A549 (cell line): ENCODE measurements around the gene JMJD8. TPM values are rescaled to one million over a fixed set of nuclear protein-coding genes. Genes with fewer than 3 reads are reported as not detected.
"Not testable (repeated sequence)": the region's sequence is repeated elsewhere in the genome, so short reads cannot be mapped to it uniquely, and the experiment has no call there.

Experiments
- ATAC-seq, 2 experiments: fragments of 200-7000 bp in 1 of 2; fragments of >200 bp in 1 of 2; cut with Nextera tagmentation in 1 of 2; cut with Tn5 transposase in 1 of 2; 3 replicates each; pipeline versions ENCODE4 v1.8.0 to v1.9.1; 2018 to 2020; ENCODE audit warnings: mild to moderate bottlenecking in 1 of 2, moderate library complexity in 1 of 2
- CTCF ChIA-PET: fragments of 300-600 bp; sonication (Branson Sonifier 250); formaldehyde crosslinking; extraction: SDS; loops from one replicate; lab custom pipeline; 2021; ENCODE audit warnings: antibody characterized with exemption, inconsistent platforms; lab: Yijun Ruan, JAX
- POLR2A ChIA-PET: fragments of 350-600 bp; formaldehyde crosslinking; extraction: SDS; loops from one replicate; lab custom pipeline; 2021; ENCODE audit warnings: antibody characterized with exemption, inconsistent platforms; lab: Yijun Ruan, JAX
- DNase-seq, 2 experiments: peaks; one replicate each; pipeline versions ENCODE4 v3.0.0 to v3.0.0-alpha.2; 2011 to 2016; ENCODE audit warnings: low read depth in 1 of 2, low spot score in 1 of 2
- FAIRE-seq: peaks from 2 replicates; lab custom pipeline; 2011; peaks lifted over from hg19 to GRCh38; lab: Jason Lieb, UNC
- H3K27ac ChIP-seq, 2 experiments: fragments of >200 bp; sonication (Bioruptor Twin); formaldehyde crosslinking; 3 replicates each; pipeline ENCODE4 v1.5.1; 2016 to 2017
- H3K4me1 ChIP-seq: fragments of >200 bp; sonication (Bioruptor Twin); formaldehyde crosslinking; 3 replicates; pipeline ENCODE4 v1.6.1; 2016
- H3K4me2 ChIP-seq: fragments of >200 bp; sonication (Bioruptor Twin); formaldehyde crosslinking; 3 replicates; pipeline ENCODE4 v1.6.1; 2016
- H3K4me3 ChIP-seq: fragments of >200 bp; sonication (Bioruptor Twin); formaldehyde crosslinking; 3 replicates; pipeline ENCODE4 v1.5.1; 2016
- H3K9me3 ChIP-seq: fragments of >200 bp; sonication (Bioruptor Twin); formaldehyde crosslinking; 3 replicates; pipeline ENCODE4 v1.6.1; 2016
- ATOH8 ChIP-seq: fragments of 250-450 bp; sonication (Bioruptor Pico); IDR thresholded peaks from 2 replicates; pipeline ENCODE4 v1.5.0; 2020; ENCODE audit warnings: low read depth, mild to moderate bottlenecking, moderate library complexity
- CEBPB ChIP-seq, 2 experiments: fragments of >200 bp in 1 of 2; sonication (Bioruptor Twin) in 1 of 2; formaldehyde crosslinking in 1 of 2; IDR thresholded peaks; 2 replicates each; pipeline ENCODE4 v1.6.1; 2012 to 2016
- CTCF ChIP-seq: fragments of >200 bp; sonication (Bioruptor Twin); formaldehyde crosslinking; IDR thresholded peaks from 3 replicates; pipeline ENCODE4 v1.5.1; 2016
- E2F6 ChIP-seq: IDR thresholded peaks from 2 replicates; pipeline ENCODE4 v1.6.1; 2012; ENCODE audit warnings: low read depth, borderline replicate concordance
- EP300 ChIP-seq, 2 experiments: fragments of >200 bp; sonication (Bioruptor Twin); formaldehyde crosslinking; IDR thresholded peaks; 2 replicates in 1 of 2; 3 replicates in 1 of 2; pipeline ENCODE4 v1.6.1; 2016 to 2017
- ESRRA ChIP-seq: fragments of 150-350 bp; IDR thresholded peaks from 2 replicates; pipeline ENCODE4 v1.6.1; 2014; ENCODE audit warnings: mild to moderate bottlenecking, low read length, borderline replicate concordance
- FOSL2 ChIP-seq, 2 experiments: fragments of 450-650 bp in 1 of 2; fragments of >200 bp in 1 of 2; sonication (Bioruptor Twin) in 1 of 2; formaldehyde crosslinking; IDR thresholded peaks; 2 replicates each; pipeline versions ENCODE4 v1.5.0 to v1.6.1; 2016 to 2020; ENCODE audit warnings: mild to moderate bottlenecking in 1 of 2, moderate library complexity in 1 of 2
- GATA3 ChIP-seq: IDR thresholded peaks from 2 replicates; pipeline ENCODE4 v1.6.1; 2012; ENCODE audit warnings: borderline replicate concordance
- HDAC2 ChIP-seq: fragments of 200-600 bp; sonication (generic); IDR thresholded peaks from 2 replicates; pipeline ENCODE4 v1.6.1; 2016
- HOXA7 ChIP-seq: fragments of 250-450 bp; sonication (Bioruptor Pico); IDR thresholded peaks from 2 replicates; pipeline ENCODE4 v1.5.0; 2020; ENCODE audit warnings: mild to moderate bottlenecking, moderate library complexity
- HOXB5 ChIP-seq: fragments of 250-450 bp; sonication (Bioruptor Pico); IDR thresholded peaks from 2 replicates; pipeline ENCODE4 v1.5.0; 2020; ENCODE audit warnings: mild to moderate bottlenecking, moderate library complexity
- JUN ChIP-seq, 2 experiments: fragments of >200 bp; sonication (Bioruptor Twin); formaldehyde crosslinking; IDR thresholded peaks; 2 replicates in 1 of 2; 3 replicates in 1 of 2; pipeline ENCODE4 v1.6.1; 2016 to 2017
- JUNB ChIP-seq: fragments of >200 bp; sonication (Bioruptor Twin); formaldehyde crosslinking; IDR thresholded peaks from 2 replicates; pipeline ENCODE4 v1.6.1; 2016
- MAX ChIP-seq: IDR thresholded peaks from 2 replicates; pipeline ENCODE4 v1.6.1; 2012
- MAZ ChIP-seq: fragments of 150-350 bp; IDR thresholded peaks from 2 replicates; pipeline ENCODE4 v1.6.1; 2014; ENCODE audit warnings: antibody characterized with exemption, low read depth, low read length, borderline replicate concordance
- POLR2A ChIP-seq: IDR thresholded peaks from 2 replicates; pipeline ENCODE4 v1.6.1; 2012; ENCODE audit warnings: mild to moderate bottlenecking, low read length
- POLR2AphosphoS2 ChIP-seq: conservative IDR thresholded peaks from 2 replicates; pipeline ENCODE4 v1.6.1; 2012; ENCODE audit warnings: low read length, improper control_type of control experiment, inconsistent platforms
- RAD21 ChIP-seq, 2 experiments: fragments of >200 bp in 1 of 2; sonication (Bioruptor Twin) in 1 of 2; formaldehyde crosslinking in 1 of 2; IDR thresholded peaks in 1 of 2; conservative IDR thresholded peaks in 1 of 2; 2 replicates in 1 of 2; 3 replicates in 1 of 2; pipeline ENCODE4 v1.6.1; 2012 to 2018; ENCODE audit warnings: inconsistent platforms in 1 of 2
- RFX5 ChIP-seq: fragments of 450-650 bp; IDR thresholded peaks from 2 replicates; pipeline ENCODE4 v1.7.1; 2014; ENCODE audit warnings: antibody characterized with exemption, mild to moderate bottlenecking, moderate library complexity
- SMC3 ChIP-seq: fragments of >200 bp; sonication (Bioruptor Twin); formaldehyde crosslinking; IDR thresholded peaks from 3 replicates; pipeline ENCODE4 v1.6.1; 2018; ENCODE audit warnings: inconsistent platforms
- ZFP36 ChIP-seq: fragments of 450-650 bp; IDR thresholded peaks from 2 replicates; pipeline ENCODE4 v1.6.1; 2014; ENCODE audit warnings: borderline replicate concordance; ENCODE audit not compliant: partially characterized antibody
- WGBS: methylation state at CpG from one replicate; pipeline ENCODE4 v1.1.6; 2017; ENCODE audit errors: missing lambda C conversion rate; 5-methylcytosine and 5-hydroxymethylcytosine counted together
- polyA plus RNA-seq, 4 experiments: library from polyadenylated mRNA; depleted of rRNA in 3 of 4; stranded (reverse); fragments of >200 nt; fragmentation: RNase III in 1 of 4; extraction: RNeasy Plus Mini Kit Qiagen cat#74134 plus additional on column Dnase treatment in 1 of 4; gene quantifications; 2 replicates in 3 of 4; 3 replicates in 1 of 4; pipeline ENCODE4 v1.2.3, GENCODE V29; 2011 to 2017

Gene JMJD8
- polyA plus RNA-seq, 2 of the 4 experiments (the other 2 are of a cell fraction) = 37.5 to 72.6 TPM

- Histone ChIP-seq H3K4me2 (peak overlapping the region; percentile 70), H3K4me3 (peak overlapping the region; percentile 16; the same call in 1 of the 3 replicates), H3K4me1 (peaks cover 66% of the 10 kb centered on the region), H3K27ac (peak overlapping the region; percentile 86 to 99)
- WGBS = 9% methylated on average over 12 of the region's 13 CpGs
- ATAC-seq (peak; percentile 37 to 67), DNase-seq (peak; percentile 95 to 99), FAIRE-seq (peak; percentile 99)
- POLR2A ChIA-PET = interaction anchor here (1.0 to 2.1 kb wide), 4 partner anchors 8 to 15 kb away, joined by 3 to 33 read pairs (median 4); partner anchors contain the start of genes ANTKMT and CCDC78
- TF ChIP-seq JUNB (peak; percentile 83), ATOH8 (CRISPR knock-in tag) (peak; percentile 57; the same call in 1 of the 2 replicates), CTCF (peak; percentile 68), MAX (peak; percentile 80), RAD21 (conservative IDR thresholded peaks at IDR 0.05 in 1 of 2, IDR thresholded peaks at IDR 0.05 in 1 of 2) (peak; percentile 46 to 52; a peak in 4 of 5 replicates), SMC3 (peak; percentile 45; the same call in 2 of the 3 replicates), CEBPB (IDR thresholded peaks at IDR 0.05) (peak; percentile 89 to 91), EP300 (IDR thresholded peaks at IDR 0.05) (peak in 1 of 2 experiments; percentile 31; a peak in 1 of 5 replicates), FOSL2 (IDR thresholded peaks at IDR 0.05) (peak; percentile 85), FOSL2 (CRISPR knock-in tag; IDR thresholded peaks at IDR 0.05) (peak; percentile 98), JUN (IDR thresholded peaks at IDR 0.05) (peak; percentile 46 to 69; a peak in 2 of 5 replicates), RFX5 (0 out of 2 replicates have a peak, but pooled peaks have one; percentile 4), GATA3 (peak; percentile 65; the same call in 1 of the 2 replicates), HOXB5 (CRISPR knock-in tag) (0 out of 2 replicates have a peak, but pooled peaks have one; percentile 36)
- not testable (repeated sequence) for H3K9me3 ChIP-seq
- CTCF ChIA-PET = interaction anchor here (0.7 to 25.1 kb wide), 22 partner anchors 10 to 386 kb away, joined by 3 to 656 read pairs (median 6); partner anchors contain the start of genes ANTKMT, CCDC78, CHTF18 and CIAO3
Measured at GRCh38 chr16:712740-713250, 28.7 kb upstream of the JMJD8 start.

- H3K4me3 ChIP-seq = no peak overlapping the region
- H3K27ac ChIP-seq = peak overlapping the region; percentile 86 to 99
- ATAC-seq (peak; percentile 10 to 63; a peak in 4 of 6 replicates), DNase-seq (peak in 1 of 2 experiments; percentile 81)
- H3K9me3 ChIP-seq = no peaks in the 10 kb centered on the region
- ChIA-PET POLR2A (interaction anchor here (1.0 to 2.1 kb wide), 4 partner anchors 9 to 16 kb away, joined by 3 to 33 read pairs (median 4); partner anchors contain the start of genes ANTKMT and CCDC78), CTCF (interaction anchor here (0.5 to 25.1 kb wide), 27 partner anchors 9 to 387 kb away, joined by 3 to 656 read pairs (median 6); partner anchors contain the start of genes ANTKMT, CCDC78, CHTF18 and CIAO3)
- peak overlapping the region; percentile 70 for H3K4me2 ChIP-seq
- peaks cover 62% of the 10 kb centered on the region for H3K4me1 ChIP-seq
- TF ChIP-seq JUN (IDR thresholded peaks at IDR 0.05) (no peak; a peak in 1 of 5 replicates), SMC3 (peak; percentile 84), POLR2AphosphoS2 (no peak), ESRRA (no peak), HOXB5 (CRISPR knock-in tag) (no peak), ZFP36 (no peak), CTCF (peak; percentile 89), MAZ (0 out of 2 replicates have a peak, but pooled peaks have one; percentile 48), CEBPB (IDR thresholded peaks at IDR 0.05) (no peak), RAD21 (conservative IDR thresholded peaks at IDR 0.05 in 1 of 2, IDR thresholded peaks at IDR 0.05 in 1 of 2) (peak; percentile 85 to 86), HDAC2 (no peak), E2F6 (no peak; the same call in 1 of the 2 replicates), POLR2A (no peak), MAX (peak; percentile 57), HOXA7 (CRISPR knock-in tag) (no peak)
- TF ChIP-seq, all 56 proteins: peak for 5
- FAIRE-seq = no peak
- 7% methylated on average over 25 of the region's 25 CpGs for WGBS
Measured at GRCh38 chr16:711548-712320, 27.6 kb upstream of the JMJD8 start.
